Activated CD4-positive, alpha-beta T cell treated with anti-CD3 and anti-CD28 coated beads, Interleukin-2, amount 50 U/mL, for 24 hours (primary cell): ENCODE results near the gene TP73.

ENCODE experiments used
- DNase-seq, 2 donors: peaks; one replicate each; pipeline ENCODE4 v3.0.0-alpha.2; 2020; ENCODE audit warnings: low read depth in 1 of 2, low spot score in 1 of 2

The TP73 gene

DNA sequence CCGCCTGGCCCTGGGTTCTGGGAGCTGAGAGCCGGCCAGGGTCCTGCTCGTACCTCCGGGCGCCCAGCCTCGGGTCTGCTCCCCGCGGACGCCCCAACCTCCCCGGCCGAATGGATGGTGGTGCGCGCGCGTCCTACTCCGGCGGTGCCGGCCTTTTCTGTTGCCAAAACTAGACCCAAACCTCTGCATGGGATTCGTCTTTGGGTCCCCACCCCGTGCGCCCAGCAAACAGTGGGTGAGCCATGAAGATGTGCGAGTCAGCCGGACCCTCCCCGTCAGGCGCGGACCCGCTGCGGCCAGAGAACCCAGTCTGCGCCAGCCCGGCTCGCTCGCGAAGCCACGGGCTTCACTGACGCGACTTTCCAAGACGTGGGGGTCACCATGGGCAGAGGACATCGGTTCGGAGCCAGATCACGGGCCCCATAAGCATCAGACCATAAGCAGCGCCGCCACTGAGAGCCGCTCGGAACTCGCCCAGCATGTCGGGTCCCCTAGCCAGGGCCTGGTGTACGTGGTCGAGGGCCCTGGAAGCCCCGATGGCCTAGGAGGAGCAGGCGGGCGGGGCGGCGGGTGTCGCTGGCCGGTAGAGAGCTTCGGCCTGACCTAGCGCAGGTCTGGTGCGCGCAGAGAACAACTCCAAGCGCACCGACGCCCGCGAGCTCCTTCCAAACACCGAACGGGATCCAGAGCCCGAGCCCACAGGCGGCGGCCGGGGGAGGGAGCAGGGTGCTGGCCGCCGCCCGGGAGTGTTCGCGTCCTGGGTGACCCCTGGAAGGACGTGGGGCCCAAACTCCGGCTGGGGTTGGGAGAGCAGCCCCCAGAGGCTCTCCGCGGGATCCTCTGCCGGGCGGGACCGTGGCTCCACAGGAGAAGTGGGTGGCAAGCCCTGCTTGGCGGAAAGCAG lies 1.0 kb upstream of the TP73 start:
- DNase-seq = no peak

DNA sequence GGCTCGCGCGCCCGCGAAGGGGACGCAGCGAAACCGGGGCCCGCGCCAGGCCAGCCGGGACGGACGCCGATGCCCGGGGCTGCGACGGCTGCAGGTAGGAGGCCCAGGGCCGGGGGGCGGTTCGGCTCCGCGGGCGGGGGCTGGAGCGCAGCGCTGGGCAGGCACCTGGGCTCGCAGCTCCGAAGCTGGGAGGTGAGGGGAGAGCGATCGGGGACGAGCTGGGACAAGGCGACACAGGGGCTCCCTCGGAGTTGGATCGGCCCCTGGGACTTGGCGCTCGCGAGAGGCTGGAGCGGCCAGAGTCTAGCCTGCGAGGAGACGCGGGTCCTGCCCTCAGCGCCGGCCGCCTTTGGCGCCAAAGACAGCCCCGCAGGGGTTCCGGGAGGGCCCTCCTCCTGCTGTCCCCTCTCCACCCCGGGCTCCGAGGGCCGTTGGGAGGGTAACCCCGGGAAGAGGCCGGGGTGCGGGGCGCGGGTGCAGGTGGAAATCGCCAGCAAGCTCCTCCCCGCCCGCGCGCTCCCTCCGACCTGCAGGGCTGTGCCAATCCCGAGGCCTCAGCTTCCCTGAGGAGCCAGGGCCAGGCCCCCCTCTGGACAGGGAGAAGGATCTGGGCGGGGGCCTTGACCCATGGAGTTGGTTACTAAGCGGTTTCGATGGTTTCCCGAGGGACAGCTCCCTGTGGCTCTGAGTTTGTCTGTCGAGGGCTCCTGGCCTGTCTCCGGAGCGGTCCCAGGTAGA lies 401 bp downstream of the TP73 start:
- DNase-seq = no peak

GRCh38 chr1:3653286-3653618 lies 936 bp downstream of the TP73 start:
- DNase-seq = no peak

DNA sequence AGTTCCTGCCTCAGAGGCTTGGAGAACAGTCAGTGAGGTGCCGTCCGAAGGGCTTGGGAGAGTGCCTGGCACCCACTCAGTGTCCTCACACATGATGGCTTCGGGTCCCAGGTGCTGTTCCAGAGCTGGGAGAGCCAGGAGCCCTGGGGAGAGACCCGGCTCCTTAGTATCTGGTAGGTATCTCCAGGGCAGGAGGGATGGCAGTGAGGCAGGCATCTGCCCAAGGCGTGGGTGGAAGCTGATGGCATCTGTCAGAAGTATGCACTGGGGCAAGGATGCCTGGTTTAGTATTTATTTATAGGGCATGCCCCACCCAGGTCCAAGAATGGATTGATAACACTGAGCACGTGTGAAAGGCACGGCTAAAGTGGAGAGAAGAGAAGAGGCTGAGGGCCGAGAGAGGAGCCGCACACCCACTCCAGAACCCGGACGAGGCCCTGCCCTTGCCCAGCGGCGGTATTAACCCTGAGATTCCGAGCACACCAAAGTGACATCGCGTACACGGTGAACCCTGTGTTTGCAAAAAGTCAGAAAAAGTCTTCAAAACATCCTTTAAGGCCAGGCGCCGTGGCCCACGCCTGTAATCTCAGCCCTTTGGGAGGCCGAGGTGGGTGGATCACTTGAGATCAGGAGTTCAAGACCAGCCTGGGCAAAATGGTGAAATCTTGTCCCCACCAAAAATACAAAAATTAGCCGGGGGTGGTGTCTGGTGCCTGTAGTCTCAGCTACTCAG lies 2.4 kb downstream of the TP73 start:
- no peak for DNase-seq

DNA sequence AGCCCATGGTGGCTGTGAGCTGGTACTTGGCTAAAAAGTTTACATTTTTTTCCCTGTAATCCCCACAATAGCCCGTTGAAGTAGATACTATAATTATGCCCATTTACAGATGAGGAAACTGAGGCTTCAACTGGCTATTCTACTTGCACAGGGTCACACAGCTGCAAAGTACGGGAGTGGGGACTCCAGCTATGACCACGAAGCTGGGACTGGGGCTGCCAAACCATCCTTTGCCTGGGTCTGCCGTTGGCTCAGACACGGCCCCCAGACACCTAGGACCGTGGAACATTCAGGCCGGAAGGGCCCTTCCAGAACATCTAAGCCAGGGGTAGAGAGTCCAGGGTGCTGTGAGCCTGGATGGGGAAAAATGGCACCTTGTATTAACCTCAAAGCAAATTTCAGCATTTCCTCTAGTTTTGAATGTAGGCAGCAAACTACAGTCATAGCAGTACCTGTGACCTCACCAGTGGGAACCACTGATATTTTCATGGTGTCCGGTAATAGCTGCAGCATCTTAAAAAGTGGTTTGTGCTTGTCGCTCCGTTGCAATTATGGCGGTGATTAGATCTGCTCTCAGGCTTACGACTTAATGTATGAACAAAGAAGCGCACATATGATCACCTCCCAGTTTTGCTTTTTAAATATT lies 4.3 kb downstream of the TP73 start:
- no peak for DNase-seq

- DNase-seq = no peak
Observed at GRCh38 chr1:3657096-3657475, 4.8 kb downstream of the TP73 start.

DNA sequence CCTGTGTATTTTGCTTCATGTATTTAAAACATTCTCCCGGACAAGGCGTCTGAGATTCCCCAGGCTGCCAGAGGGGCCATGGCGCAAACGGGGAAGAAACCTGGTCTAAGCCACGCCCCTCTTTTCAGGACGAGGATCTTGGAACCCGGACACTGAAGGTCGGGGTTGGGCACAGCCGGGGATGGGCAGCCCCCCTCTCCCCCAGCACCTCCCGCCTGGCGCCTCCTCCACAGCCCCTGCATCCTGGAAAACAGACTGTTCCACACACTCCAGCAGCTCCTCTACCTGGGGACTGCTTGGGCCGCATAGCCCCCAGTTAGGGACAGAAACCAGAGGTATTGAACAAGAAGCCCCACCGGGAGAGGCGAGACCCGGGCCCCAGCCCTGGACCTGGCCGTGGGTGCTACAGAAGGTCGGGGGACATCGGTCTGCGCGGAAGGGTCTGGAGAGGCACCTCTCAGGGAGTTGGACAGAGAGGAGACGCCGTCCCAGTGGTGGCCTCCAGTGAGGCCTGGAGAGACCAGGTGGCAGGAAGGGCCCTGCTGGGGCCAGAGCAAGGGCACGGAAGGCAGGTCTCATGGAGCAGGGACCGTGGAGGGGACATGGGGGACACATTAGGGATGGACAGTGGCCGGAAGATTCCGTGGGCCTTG lies 5.4 kb downstream of the TP73 start:
- DNase-seq = no peak

DNA sequence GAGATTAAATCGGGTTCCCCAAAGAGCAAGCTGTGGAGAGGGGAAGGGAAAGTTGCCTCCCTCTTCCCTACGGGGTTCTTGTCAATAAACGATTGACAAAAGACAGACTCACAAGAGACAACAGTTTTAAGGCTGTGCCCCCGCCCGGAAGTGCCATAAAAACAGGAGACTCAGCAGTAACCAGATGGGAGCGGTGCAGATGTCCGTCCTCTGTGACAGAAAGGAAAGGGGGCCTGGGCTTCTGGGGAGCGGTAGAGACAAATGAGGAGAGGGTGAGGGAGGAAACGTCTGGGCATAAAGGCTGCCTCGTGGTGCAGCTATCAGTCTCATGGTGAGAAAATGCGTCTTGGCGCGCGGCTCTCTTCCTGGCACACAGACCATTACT lies 5.9 kb downstream of the TP73 start:
- no peak for DNase-seq

GRCh38 chr1:3659093-3659492 lies 6.8 kb downstream of the TP73 start:
- no peak for DNase-seq

- DNase-seq = no peak
Observed at GRCh38 chr1:3660704-3661103, 8.4 kb downstream of the TP73 start.

GRCh38 chr1:3661631-3662030 lies 9.3 kb downstream of the TP73 start:
- DNase-seq = no peak

- DNase-seq = no peak
Observed at GRCh38 chr1:3662080-3662671, 9.9 kb downstream of the TP73 start.

- no peak for DNase-seq
Observed at GRCh38 chr1:3663999-3664699, 11.8 kb downstream of the TP73 start.

- no peak for DNase-seq
Observed at GRCh38 chr1:3664700-3665375, 12.5 kb downstream of the TP73 start.

- DNase-seq = no peak
Observed at GRCh38 chr1:3668148-3668547, 15.8 kb downstream of the TP73 start.

- no peak for DNase-seq
Observed at GRCh38 chr1:3668585-3669300, 16.4 kb downstream of the TP73 start.

- DNase-seq = no peak
Observed at GRCh38 chr1:3669421-3669821, 17.1 kb downstream of the TP73 start.

- DNase-seq = no peak
Observed at GRCh38 chr1:3669971-3670431, 17.7 kb downstream of the TP73 start.

DNA sequence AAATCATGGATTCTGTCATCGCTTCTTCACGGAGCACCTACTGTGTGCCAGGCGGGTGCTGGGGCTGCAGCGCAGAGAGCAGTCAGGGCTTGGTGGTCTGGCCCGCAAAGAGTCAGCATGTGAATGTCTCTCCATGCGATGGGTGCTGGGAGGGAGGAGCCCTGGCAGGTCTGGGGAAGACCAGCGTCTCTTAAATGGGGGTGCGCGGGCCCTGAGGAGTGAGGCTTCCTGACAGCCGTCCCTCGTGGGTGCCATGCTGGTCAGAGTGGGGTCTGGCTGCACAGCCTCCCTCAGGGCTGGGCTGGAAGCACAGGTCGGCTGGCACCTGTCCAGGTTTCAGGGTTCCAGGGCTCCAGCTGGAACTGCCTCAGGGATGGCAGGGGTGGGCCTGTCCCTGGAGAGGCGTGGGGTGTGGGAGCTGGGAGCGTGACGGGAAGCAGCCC lies 18.5 kb downstream of the TP73 start:
- DNase-seq = no peak
